OCI-LY1 (cell line): ENCODE results near the gene GEMIN5.

Experiments used
- EZH2 ChIP-seq: fragments of 200-600 bp; sonication (generic), shearing (Covaris generic); IDR thresholded peaks from 2 replicates; pipeline ENCODE4 v1.8.0; 2017; ENCODE audit warnings: borderline replicate concordance, mixed run types, mild to moderate bottlenecking, antibody characterized with exemption, low read length, moderate library complexity, mixed read lengths
- TF ChIP-seq, protein P1 (sequence below): fragments of 200-600 bp; sonication (generic), shearing (Covaris generic); IDR thresholded peaks from 2 replicates; pipeline ENCODE4 v1.5.1; 2017; ENCODE audit warnings: mild to moderate bottlenecking, antibody characterized with exemption, low read length, moderate library complexity, mixed read lengths

- TF ChIP-seq, protein P1, sequence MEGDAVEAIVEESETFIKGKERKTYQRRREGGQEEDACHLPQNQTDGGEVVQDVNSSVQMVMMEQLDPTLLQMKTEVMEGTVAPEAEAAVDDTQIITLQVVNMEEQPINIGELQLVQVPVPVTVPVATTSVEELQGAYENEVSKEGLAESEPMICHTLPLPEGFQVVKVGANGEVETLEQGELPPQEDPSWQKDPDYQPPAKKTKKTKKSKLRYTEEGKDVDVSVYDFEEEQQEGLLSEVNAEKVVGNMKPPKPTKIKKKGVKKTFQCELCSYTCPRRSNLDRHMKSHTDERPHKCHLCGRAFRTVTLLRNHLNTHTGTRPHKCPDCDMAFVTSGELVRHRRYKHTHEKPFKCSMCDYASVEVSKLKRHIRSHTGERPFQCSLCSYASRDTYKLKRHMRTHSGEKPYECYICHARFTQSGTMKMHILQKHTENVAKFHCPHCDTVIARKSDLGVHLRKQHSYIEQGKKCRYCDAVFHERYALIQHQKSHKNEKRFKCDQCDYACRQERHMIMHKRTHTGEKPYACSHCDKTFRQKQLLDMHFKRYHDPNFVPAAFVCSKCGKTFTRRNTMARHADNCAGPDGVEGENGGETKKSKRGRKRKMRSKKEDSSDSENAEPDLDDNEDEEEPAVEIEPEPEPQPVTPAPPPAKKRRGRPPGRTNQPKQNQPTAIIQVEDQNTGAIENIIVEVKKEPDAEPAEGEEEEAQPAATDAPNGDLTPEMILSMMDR = no peak
- no peak for TF ChIP-seq EZH2
Measured at GRCh38 chr5:154970759-154971158, 32.7 kb upstream of the GEMIN5 start.
